GM23248 (cell line): ENCODE results near the gene HDAC2.

Experiments
- EZH2 ChIP-seq: fragments of 200-600 bp; sonication (generic); IDR thresholded peaks from 2 replicates; pipeline ENCODE4 v1.6.1; 2018; ENCODE audit warnings: antibody characterized with exemption, mild to moderate bottlenecking; ENCODE audit not compliant: insufficient read depth, poor library complexity, severe bottlenecking
- EZH2phosphoT487 ChIP-seq: fragments of 200-600 bp; sonication (generic); IDR thresholded peaks from 2 replicates; pipeline ENCODE4 v1.6.1; 2018; ENCODE audit warnings: antibody characterized with exemption, moderate library complexity, mild to moderate bottlenecking, low read depth; ENCODE audit not compliant: insufficient read depth

GRCh38 chr6:113908801-113909200 is 62.1 kb downstream of the HDAC2 start:
- TF ChIP-seq EZH2, result no peak
- TF ChIP-seq EZH2phosphoT487, result no peak
